ENCODE measurements around the gene SERP2. TPM values are rescaled to one million over a fixed set of nuclear protein-coding genes. Genes with fewer than 3 reads are reported as not detected.

SERP2 gene
- total and polyA plus RNA-seq, 10 of the 15 experiments (the other 5 are each of a cell fraction or from before 2014, with no cell fraction given) = not detected

DNA sequence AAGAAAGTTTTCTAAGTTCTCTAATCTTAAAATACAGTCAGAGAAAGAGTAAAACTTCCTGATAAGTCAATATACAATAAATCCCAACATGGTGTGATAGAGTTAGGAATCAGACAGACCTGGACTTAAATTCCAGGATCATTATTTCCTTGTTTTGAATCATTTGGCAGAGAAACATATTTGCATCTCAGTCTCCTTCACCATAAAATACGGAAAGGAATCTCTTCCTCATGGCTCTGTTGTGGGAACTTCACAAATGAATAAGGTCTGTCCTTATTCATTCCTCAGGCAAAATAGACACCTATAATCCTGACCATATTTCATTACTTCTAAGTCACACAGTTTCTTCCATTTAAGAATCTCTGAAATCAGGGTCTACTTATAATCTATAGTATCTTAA is 19.3 kb upstream of the SERP2 start:
- no peak for FAIRE-seq
- RAD21 ChIA-PET (ENCODE audit: unreplicated experiment) = interaction anchor here (0.6 kb wide), 1 partner anchor 188 kb away, joined by 3 read pairs; no protein-coding TSS in a partner anchor
- no peaks in the 10 kb centered on the region for H3K79me2 ChIP-seq (ENCODE audit: control insufficient read depth, insufficient read depth, low read length)
- in situ Hi-C loops (cut with MboI) (no loop called here), intact Hi-C loops (cut with micrococcal nuclease; ENCODE audit: unreplicated experiment) (no loop called here)
- TF ChIP-seq POLR2AphosphoS2 (IDR thresholded peaks at IDR 0.05; ENCODE audit: low read depth, low read length) = no peak
- no peak for TF ChIP-seq SIX5 (IDR thresholded peaks at IDR 0.05; ENCODE audit: low read depth, low read length, severe bottlenecking)
- no peak for TF ChIP-seq RAD21 (IDR thresholded peaks at IDR 0.05; ENCODE audit: insufficient read depth, low read depth, low read length)
- no peak for TF ChIP-seq YY1 (IDR thresholded peaks at IDR 0.05; ENCODE audit: low read depth, low read length)
- no peak for TF ChIP-seq WRNIP1 (IDR thresholded peaks at IDR 0.05; ENCODE audit: borderline replicate concordance, low read depth, low read length)
- no peak for TF ChIP-seq SMARCA5 (IDR thresholded peaks at IDR 0.05)
- TF ChIP-seq, protein P1, sequence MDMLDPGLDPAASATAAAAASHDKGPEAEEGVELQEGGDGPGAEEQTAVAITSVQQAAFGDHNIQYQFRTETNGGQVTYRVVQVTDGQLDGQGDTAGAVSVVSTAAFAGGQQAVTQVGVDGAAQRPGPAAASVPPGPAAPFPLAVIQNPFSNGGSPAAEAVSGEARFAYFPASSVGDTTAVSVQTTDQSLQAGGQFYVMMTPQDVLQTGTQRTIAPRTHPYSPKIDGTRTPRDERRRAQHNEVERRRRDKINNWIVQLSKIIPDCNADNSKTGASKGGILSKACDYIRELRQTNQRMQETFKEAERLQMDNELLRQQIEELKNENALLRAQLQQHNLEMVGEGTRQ (IDR thresholded peaks at IDR 0.05; ENCODE audit: borderline replicate concordance, low read depth, low read length) = no peak
- no peak for TF ChIP-seq SUZ12 (IDR thresholded peaks at IDR 0.05; ENCODE audit: unreplicated experiment)
- TF ChIP-seq ATF7 (IDR thresholded peaks at IDR 0.05; ENCODE audit: low read depth) = no peak
- TF ChIP-seq CHD4 (IDR thresholded peaks at IDR 0.05) = no peak
- TF ChIP-seq RELA (IDR thresholded peaks at IDR 0.05; ENCODE audit: borderline replicate concordance, partially characterized antibody) = no peak
- TF ChIP-seq NFIC (IDR thresholded peaks at IDR 0.05; ENCODE audit: low read depth, low read length) = no peak
- no peak for TF ChIP-seq HDGF (IDR thresholded peaks at IDR 0.05)
- no peak for TF ChIP-seq KDM1A (IDR thresholded peaks at IDR 0.05; ENCODE audit: borderline replicate concordance)
- no peaks in the 10 kb centered on the region for H3K27me3 ChIP-seq (replicated peaks in 1 of 2; ENCODE audit: control insufficient read depth in 2 of 2, insufficient read depth in 2 of 2, low read length in 1 of 2)
- no peak for ATAC-seq
- H3K4me1 ChIP-seq (ENCODE audit: control insufficient read depth, insufficient read depth, low read length) = no peaks in the 10 kb centered on the region
- WGBS (ENCODE audit: insufficient coverage, insufficient replicate concordance, low lambda C conversion rate, missing lambda C conversion rate) = 0% methylated on average over 1 of the region's 1 CpG
- CTCF ChIA-PET = no interaction called here
- H3K27ac ChIP-seq (ENCODE audit: control insufficient read depth, insufficient read depth) = no peak overlapping the region
- SMC1A ChIA-PET (ENCODE audit: uncharacterized antibody, unreplicated experiment) = no interaction called here
- H3K9ac ChIP-seq (ENCODE audit: control insufficient read depth, insufficient read depth, low read length) = no peak overlapping the region
- no TSS peak for BruUV-seq (replicated peaks)
- no peaks in the 10 kb centered on the region for H3K9me3 ChIP-seq (replicated peaks; ENCODE audit: control insufficient read depth, insufficient read depth, low read length)
- DNase-seq (ENCODE audit: low read depth, low spot score) = no peak
- no peak overlapping the region for H3K4me2 ChIP-seq (ENCODE audit: control insufficient read depth, insufficient read depth)
- no peaks in the 10 kb centered on the region for H3K36me3 ChIP-seq (ENCODE audit: control insufficient read depth in 2 of 2, insufficient read depth in 2 of 2, low read length in 1 of 2)
- POLR2A ChIA-PET = no interaction called here
- H3K4me3 ChIP-seq = no peak overlapping the region
- no peaks in the 10 kb centered on the region for H4K20me1 ChIP-seq (ENCODE audit: control insufficient read depth, insufficient read depth)
- no peak overlapping the region for H2AFZ ChIP-seq (ENCODE audit: control insufficient read depth, low read depth, low read length)

All from GM12878 (cell line).